Type B pancreatic cell (in vitro differentiated cells): ENCODE results near the gene DLG1. TPM values are rescaled to one million over a fixed set of nuclear protein-coding genes. Genes with fewer than 3 reads are reported as not detected.
A peak's percentile ranks its signal among the peaks of the same experiment; 100 is the strongest.

Experiments
- DNase-seq: peaks from one replicate; pipeline ENCODE4 v3.0.0; 2021; ENCODE audit warnings: mixed read lengths; ENCODE audit not compliant: unreplicated experiment; ENCODE audit errors: extremely low spot score
- H3K27ac Mint-ChIP-seq: 2 replicates; pipeline ENCODE4 v1.8.0; 2021; ENCODE audit warnings: mild to moderate bottlenecking, mixed read lengths
- H3K27me3 Mint-ChIP-seq: 2 replicates; pipeline ENCODE4 v1.8.0; 2021; ENCODE audit warnings: mixed read lengths
- H3K36me3 Mint-ChIP-seq: 2 replicates; pipeline ENCODE4 v1.8.0; 2021; ENCODE audit warnings: mixed read lengths
- H3K4me1 Mint-ChIP-seq: one replicate; pipeline ENCODE4 v1.8.0; 2021; ENCODE audit warnings: mixed read lengths; ENCODE audit not compliant: unreplicated experiment
- H3K4me3 Mint-ChIP-seq: 2 replicates; pipeline ENCODE4 v1.8.0; 2021; ENCODE audit warnings: mild to moderate bottlenecking, mixed read lengths
- H3K9me3 Mint-ChIP-seq: 2 replicates; pipeline ENCODE4 v1.8.0; 2021; ENCODE audit warnings: mixed read lengths
- CTCF ChIP-seq: fragments of 200-600 bp; sonication (generic); conservative IDR thresholded peaks from 2 replicates; pipeline ENCODE4 v1.5.0; 2021; ENCODE audit warnings: antibody characterized with exemption, mild to moderate bottlenecking
- total RNA-seq: library from RNA; stranded (reverse); gene quantifications from 2 replicates; pipeline ENCODE4 v1.2.1, GENCODE V29; 2021; ENCODE audit warnings: low replicate concordance

Gene DLG1
- total RNA-seq, 1 donor from 2014 or later, result 95.9 TPM

GRCh38 chr3:197317250-197317963, 19.0 kb upstream of the DLG1 start:
- Mint-ChIP-seq H3K9me3 (peaks cover 8% of the 10 kb centered on the region), H3K27me3 (no peaks in the 10 kb centered on the region), H3K4me1 (no peaks in the 10 kb centered on the region), H3K36me3 (no peaks in the 10 kb centered on the region), H3K27ac (no peak overlapping the region), H3K4me3 (no peak overlapping the region)
- DNase-seq, result no peak
- no peak for TF ChIP-seq CTCF

DNA sequence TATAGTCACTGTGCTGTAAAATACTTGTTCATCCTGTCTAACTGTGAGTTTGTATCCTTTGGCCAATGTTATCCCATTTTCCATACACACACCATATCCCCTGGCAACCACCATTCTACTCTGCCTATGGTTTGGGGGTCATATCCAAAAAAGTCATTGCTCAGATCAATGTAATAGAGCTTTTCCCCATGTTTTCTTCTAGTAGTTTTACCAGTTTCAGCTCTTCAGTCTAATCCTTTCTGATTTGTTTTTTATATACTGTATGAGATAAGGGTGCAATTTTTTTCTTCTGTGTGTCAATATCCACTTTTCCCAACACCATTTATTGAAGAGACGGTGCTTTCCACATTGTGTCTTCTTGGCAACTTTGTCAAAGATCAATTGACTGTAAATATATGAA, 14.0 kb upstream of the DLG1 start:
- H3K4me1 Mint-ChIP-seq, result peaks cover 19% of the 10 kb centered on the region
- no peak for DNase-seq
- peaks cover 5% of the 10 kb centered on the region for H3K9me3 Mint-ChIP-seq

DNA sequence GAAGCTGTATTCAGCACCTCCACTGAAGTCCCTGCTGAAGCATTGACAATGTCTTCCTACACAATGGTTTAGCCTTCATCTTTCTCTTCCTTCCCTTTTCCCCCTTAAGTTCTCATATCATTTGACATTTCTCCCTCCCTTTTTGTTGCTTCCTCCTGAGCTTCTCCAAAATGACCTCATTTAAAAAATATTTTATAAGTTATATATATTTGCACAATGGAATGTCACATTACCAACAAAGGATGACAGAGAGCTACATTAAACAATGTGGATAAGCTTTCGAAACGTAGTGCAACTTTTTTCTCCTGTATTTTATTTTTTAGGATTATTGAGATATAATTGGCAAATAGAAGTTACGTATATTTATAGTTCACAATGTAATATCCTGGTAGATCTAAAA, 13.2 kb upstream of the DLG1 start:
- peaks cover 19% of the 10 kb centered on the region for H3K4me1 Mint-ChIP-seq
- no peak for DNase-seq
- H3K27ac Mint-ChIP-seq, result no peak overlapping the region
- no peaks in the 10 kb centered on the region for H3K36me3 Mint-ChIP-seq
- no peaks in the 10 kb centered on the region for H3K27me3 Mint-ChIP-seq
- no peak for TF ChIP-seq CTCF
- no peak overlapping the region for H3K4me3 Mint-ChIP-seq
- peaks cover 5% of the 10 kb centered on the region for H3K9me3 Mint-ChIP-seq

More for the DNA sequence above, 14.0 kb upstream of the DLG1 start:
- TF ChIP-seq CTCF, result no peak
- H3K4me3 Mint-ChIP-seq, result no peak overlapping the region
- H3K36me3 Mint-ChIP-seq, result no peaks in the 10 kb centered on the region
- no peaks in the 10 kb centered on the region for H3K27me3 Mint-ChIP-seq
- no peak overlapping the region for H3K27ac Mint-ChIP-seq

DNA sequence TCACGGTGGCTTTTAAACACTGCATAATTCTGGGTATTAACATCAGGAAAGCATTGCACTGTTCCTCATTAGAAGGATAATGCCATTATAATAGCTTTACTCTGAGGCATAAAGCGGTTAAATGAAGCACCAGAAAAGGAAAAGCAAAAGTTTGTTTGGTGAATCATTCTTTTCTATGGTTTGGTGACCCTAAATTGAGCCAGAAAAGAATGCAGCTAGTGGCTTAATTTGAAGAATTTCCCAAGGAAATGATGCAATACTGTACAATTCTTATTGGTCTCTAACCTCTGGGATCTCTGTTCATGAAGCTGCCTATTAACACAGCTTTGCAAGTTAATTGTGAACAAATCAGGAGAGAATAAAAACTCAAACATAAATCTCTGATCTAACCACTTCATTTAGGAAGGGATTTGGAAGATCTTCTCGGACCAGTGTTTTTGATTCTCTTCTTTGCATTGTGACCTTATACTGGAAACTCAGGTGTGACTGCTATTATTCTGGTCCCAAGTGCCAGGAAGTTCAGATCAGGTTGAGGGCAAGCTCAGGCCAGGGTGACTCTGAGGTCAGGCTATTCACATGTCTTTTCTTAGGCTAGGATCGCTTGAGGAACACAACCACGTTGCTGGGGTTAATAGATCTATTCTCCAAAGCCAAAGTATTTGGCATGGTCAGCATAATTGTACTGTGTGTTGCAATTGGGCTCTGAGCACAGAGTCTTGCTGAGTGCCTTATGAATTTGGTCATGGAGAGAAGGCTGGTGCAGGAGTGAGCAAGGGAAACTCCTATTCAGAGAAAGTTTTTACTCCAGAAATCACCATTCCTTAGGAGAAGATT, 11.3 kb upstream of the DLG1 start:
- H3K27me3 Mint-ChIP-seq, result no peaks in the 10 kb centered on the region
- peaks cover 5% of the 10 kb centered on the region for H3K9me3 Mint-ChIP-seq
- peaks cover 23% of the 10 kb centered on the region for H3K4me1 Mint-ChIP-seq
- DNase-seq, result no peak
- peak overlapping the region; percentile 19 for H3K4me3 Mint-ChIP-seq
- H3K36me3 Mint-ChIP-seq, result no peaks in the 10 kb centered on the region
- no peak for TF ChIP-seq CTCF
- no peak overlapping the region for H3K27ac Mint-ChIP-seq

- Mint-ChIP-seq H3K27ac (peak overlapping the region; percentile 43), H3K4me1 (peaks cover 23% of the 10 kb centered on the region), H3K4me3 (no peak overlapping the region), H3K27me3 (no peaks in the 10 kb centered on the region), H3K9me3 (peaks cover 5% of the 10 kb centered on the region), H3K36me3 (no peaks in the 10 kb centered on the region)
- DNase-seq, result no peak
- TF ChIP-seq CTCF, result no peak
Measured at GRCh38 chr3:197308591-197308990, 10.2 kb upstream of the DLG1 start.
